H1 (cell line): ENCODE measurements around the gene SLC22A23. TPM values are rescaled to one million over a fixed set of nuclear protein-coding genes. Genes with fewer than 3 reads are reported as not detected.

ENCODE experiments used
- BACH1 ChIP-seq: IDR thresholded peaks from 2 replicates; pipeline ENCODE4 v1.6.1; 2012; ENCODE audit warnings: low read length, improper control_type of control experiment
- CTBP2 ChIP-seq: IDR thresholded peaks from 2 replicates; pipeline ENCODE4 v1.7.0; 2011; ENCODE audit warnings: borderline replicate concordance, mild to moderate bottlenecking, moderate library complexity, mixed read lengths, low read length; ENCODE audit not compliant: insufficient read depth, insufficient read length
- ZNF274 ChIP-seq: IDR thresholded peaks from 2 replicates; pipeline ENCODE4 v1.7.0; 2012; ENCODE audit warnings: low read length, borderline replicate concordance; ENCODE audit errors: extremely low read depth
- polyA plus RNA-seq, 7 experiments: library from polyadenylated mRNA; depleted of rRNA in 3 of 7; stranded (reverse) in 5 of 7; unstranded in 2 of 7; fragments of >200 nt in 5 of 7; fragments of 200-250 nt in 2 of 7; gene quantifications; 1 replicate in 5 of 7; 2 replicates in 1 of 7; 4 replicates in 1 of 7; pipeline versions ENCODE4 v1.2.1 to v1.2.3, GENCODE V29; 2011 to 2013; ENCODE audit warnings: missing spikeins in 2 of 7, mixed read lengths in 2 of 7
- total RNA-seq: library from RNA; stranded (reverse); fragmentation: NEBNext Ultra II Directional; extraction: Animal tissue kit (Norgen Biotek cat#: 25700); gene quantifications from 2 replicates; pipeline ENCODE4 v1.2.1, GENCODE V29; 2021
- TF ChIP-seq, protein P1 (sequence below), 3 experiments: IDR thresholded peaks; 1 replicate in 2 of 3; 2 replicates in 1 of 3; pipeline versions ENCODE4 v1.5.1 to v1.6.1; 2011; ENCODE audit warnings: low read length in 3 of 3, mild to moderate bottlenecking in 3 of 3, inconsistent platforms in 2 of 3, low read depth in 1 of 3, moderate library complexity in 1 of 3; ENCODE audit not compliant: insufficient read depth in 1 of 3; ENCODE audit errors: control extremely low read depth in 1 of 3

The SLC22A23 gene
- total and polyA plus RNA-seq, 2 of the 8 experiments (the other 6 are each of a cell fraction or from before 2014, with no cell fraction given): 9.9 to 38.4 TPM

- TF ChIP-seq, protein P1, sequence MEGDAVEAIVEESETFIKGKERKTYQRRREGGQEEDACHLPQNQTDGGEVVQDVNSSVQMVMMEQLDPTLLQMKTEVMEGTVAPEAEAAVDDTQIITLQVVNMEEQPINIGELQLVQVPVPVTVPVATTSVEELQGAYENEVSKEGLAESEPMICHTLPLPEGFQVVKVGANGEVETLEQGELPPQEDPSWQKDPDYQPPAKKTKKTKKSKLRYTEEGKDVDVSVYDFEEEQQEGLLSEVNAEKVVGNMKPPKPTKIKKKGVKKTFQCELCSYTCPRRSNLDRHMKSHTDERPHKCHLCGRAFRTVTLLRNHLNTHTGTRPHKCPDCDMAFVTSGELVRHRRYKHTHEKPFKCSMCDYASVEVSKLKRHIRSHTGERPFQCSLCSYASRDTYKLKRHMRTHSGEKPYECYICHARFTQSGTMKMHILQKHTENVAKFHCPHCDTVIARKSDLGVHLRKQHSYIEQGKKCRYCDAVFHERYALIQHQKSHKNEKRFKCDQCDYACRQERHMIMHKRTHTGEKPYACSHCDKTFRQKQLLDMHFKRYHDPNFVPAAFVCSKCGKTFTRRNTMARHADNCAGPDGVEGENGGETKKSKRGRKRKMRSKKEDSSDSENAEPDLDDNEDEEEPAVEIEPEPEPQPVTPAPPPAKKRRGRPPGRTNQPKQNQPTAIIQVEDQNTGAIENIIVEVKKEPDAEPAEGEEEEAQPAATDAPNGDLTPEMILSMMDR (IDR thresholded peaks at IDR 0.05; ENCODE audit: control extremely low read depth in 1 of 3, insufficient read depth in 1 of 3, low read depth in 1 of 3, low read length in 3 of 3): no peak
- no peak for TF ChIP-seq CTBP2
- TF ChIP-seq BACH1: no peak
- no peak for TF ChIP-seq ZNF274
- TF ChIP-seq, all 59 proteins: peak for 0
Observed at GRCh38 chr6:3381233-3381921, 75.5 kb downstream of the SLC22A23 start (continued).
